HG03469 (cell line): ENCODE data around the gene SET.

ENCODE experiments used
- ATAC-seq: cut with Tn5 transposase; IDR thresholded peaks from one replicate; pipeline ENCODE4 v1.9.1; 2021; ENCODE audit warnings: mild to moderate bottlenecking, moderate library complexity, moderate number of reproducible peaks; ENCODE audit not compliant: unreplicated experiment

Gene SET

DNA sequence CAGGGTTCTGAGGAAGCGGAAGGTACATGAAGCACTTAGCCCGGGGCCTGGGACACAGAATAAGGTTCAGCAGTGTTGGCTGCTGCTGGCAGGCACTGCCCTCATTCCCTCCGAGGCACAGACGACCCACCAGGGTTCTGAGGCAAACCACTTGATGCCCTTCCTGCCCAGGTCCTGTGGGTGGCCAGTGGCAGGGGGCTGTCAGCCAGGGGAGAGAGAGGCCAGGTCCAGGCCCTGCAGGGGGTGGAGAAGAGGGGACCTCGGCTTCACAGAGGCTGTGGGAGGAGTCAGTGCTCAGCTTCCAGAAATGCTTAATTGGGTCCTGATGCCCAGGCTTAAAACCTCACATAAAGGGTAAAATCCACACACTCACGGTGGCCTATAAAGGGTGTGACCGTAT, 39.3 kb downstream of the SET start:
- no peak for ATAC-seq

DNA sequence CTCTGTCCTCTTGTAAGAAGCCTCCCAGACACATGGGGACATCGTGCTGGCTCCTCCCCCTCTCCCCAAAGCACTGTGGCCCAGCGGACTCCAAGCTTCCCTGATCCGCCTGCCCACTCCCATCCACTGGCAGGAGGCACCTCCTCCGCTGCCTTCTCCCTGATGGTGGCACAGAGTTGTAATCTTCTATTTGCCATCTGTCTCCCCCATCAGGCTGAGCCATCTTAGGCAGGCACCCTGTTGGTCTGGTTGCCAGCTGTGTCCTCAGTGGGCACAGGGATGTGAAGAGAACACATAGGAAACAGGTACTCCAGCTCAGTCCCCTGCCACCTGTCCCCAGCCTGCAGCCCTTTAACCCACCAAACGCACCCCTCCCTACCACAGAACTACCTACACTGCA, 40.3 kb downstream of the SET start:
- ATAC-seq: no peak

DNA sequence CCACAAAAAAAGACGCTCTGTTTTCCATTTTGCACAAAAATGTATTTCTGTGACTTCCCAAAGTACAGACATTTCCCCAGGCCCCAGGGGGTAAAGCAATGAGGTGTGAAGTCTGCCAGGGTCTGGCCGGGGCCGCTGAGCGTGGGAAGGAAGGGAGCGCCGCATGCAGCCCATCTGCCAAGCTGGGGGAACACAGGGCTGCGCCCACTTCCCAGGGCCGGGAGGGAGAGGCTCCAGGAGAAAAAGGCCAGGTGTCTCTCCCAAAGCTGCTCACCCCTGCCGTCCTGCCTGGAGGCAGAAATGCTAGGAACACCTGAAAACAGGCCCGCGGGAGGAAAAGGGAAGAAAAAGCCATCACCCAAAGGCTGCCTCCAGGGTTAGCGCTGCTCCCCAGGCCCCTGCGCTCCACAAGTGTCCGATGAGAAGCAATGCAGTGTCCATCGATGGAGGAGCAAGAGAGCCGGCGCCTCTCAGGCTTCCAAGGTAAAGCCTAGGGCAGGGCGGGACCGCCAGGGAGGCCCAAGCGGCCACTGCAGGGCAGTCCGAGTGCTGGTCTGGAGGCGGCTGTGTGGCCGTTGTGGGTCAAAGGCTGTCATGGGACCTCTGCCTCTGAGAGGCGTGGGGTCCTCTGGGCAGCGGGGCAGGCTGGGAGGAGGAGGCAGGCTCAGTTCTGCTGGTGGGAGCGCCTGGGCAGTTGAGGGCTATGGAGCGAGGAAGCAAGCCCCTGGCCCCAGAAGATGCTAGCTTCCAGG, 40.9 kb downstream of the SET start:
- no peak for ATAC-seq

- no peak for ATAC-seq
These were observed 42.1 kb downstream of the SET start for GRCh38 chr9:128731093-128731492.

DNA sequence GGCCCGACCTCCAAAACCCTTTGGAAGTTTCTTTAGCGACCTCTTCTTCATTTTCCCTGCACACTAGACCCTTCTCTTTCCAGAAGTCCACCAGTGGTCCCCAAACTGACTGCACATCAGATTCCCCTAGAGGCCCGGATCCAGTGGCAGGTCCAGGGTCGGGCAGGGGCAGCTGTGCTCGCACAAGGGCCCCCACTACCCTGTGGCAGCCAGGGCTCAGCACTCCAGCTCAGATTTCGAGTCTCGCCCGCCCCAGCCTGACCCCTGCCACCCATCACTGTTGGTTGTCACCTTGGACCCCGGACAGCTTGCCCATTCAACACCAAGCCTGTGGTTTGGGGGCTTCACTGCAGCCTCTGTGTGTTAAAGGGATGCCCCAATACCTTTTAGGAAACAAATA, 42.7 kb downstream of the SET start:
- no peak for ATAC-seq

DNA sequence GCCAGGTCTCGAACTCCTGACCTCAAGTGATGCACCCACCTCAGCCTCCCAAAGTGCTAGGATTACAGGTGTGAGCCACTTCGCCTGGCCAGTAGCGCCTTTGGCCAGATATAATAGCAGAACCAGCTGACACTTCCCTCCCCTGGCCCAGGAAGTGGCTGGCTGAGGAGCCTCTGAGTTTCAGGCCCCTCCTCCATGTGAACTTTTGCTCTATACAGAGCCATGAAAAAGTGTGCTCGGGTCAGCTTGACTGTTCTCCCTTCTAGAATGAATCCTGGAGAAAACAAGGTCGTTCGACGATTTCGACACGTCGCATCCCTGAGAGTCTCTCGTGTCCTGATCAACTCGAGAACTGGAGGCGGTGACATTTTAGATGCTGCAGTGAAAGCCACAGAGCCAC, 43.6 kb downstream of the SET start:
- ATAC-seq: no peak

GRCh38 chr9:128733256-128733655, 44.2 kb downstream of the SET start:
- no peak for ATAC-seq

DNA sequence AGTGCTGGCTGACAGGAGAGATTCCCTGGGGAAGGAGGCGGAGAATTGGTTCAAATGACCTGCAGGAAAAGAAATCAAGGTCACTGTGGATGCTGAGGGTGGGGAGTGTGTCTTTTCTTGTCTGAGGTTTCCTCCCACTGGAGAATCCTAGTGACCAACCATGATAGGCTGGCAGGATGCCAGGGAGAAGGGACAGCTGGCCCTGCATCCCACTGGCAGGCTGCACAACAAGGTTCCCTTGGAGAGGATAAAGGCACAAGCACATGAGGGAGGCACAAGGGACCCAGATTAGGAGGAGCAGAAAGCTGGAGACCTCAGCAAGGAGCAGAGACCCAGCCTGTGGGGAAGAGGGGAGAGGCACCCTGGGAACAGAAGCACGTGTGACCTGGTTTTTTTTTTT, 46.4 kb downstream of the SET start:
- no peak for ATAC-seq

- no peak for ATAC-seq
These were observed 53.4 kb downstream of the SET start for GRCh38 chr9:128742401-128742800.

- ATAC-seq: no peak
These were observed 54.4 kb downstream of the SET start for GRCh38 chr9:128743421-128743820.
